ENCODE measurements around the gene REN. TPM values are rescaled to one million over a fixed set of nuclear protein-coding genes. Genes with fewer than 3 reads are reported as not detected.

REN gene
- total and polyA plus RNA-seq, 11 donors, result not detected

- intact Hi-C loops (cut with DNase I), result loop anchor here in 4 of 10 donors (5.0 to 10.0 kb wide), 3 partner anchors 43 to 350 kb away; partner anchors contain the start of gene SNRPE (in 3 of the 4)
- H3K27me3 ChIP-seq, result peaks cover 0 to 28% (median 0%) of the 10 kb centered on the region in 9 donors
- no peak overlapping the region for H3K27ac ChIP-seq
- no peak for TF ChIP-seq CTCF (IDR thresholded peaks at IDR 0.05)
- no peak for TF ChIP-seq POLR2A (IDR thresholded peaks at IDR 0.05)
- DNase-seq (no peak), ATAC-seq (no peak)
- H3K4me1 ChIP-seq, result peaks cover 0 to 4% (median 0%) of the 10 kb centered on the region in 12 donors
- 90 to 94% (median 93%) methylated on average over 2 of the region's 2 CpGs for WGBS, 4 donors
- no peaks in the 10 kb centered on the region for H3K36me3 ChIP-seq
- H3K9me3 ChIP-seq, result no peaks in the 10 kb centered on the region
- H3K4me3 ChIP-seq, result no peak overlapping the region
Measured at GRCh38 chr1:204204944-204205343, 38.8 kb upstream of the REN start.

GRCh38 chr1:204203206-204203767 lies 37.1 kb upstream of the REN start:
- WGBS, 4 donors, result 77 to 88% (median 86%) methylated on average over 5 of the region's 5 CpGs
- peaks cover 0 to 28% (median 0%) of the 10 kb centered on the region in 9 donors for H3K27me3 ChIP-seq
- intact Hi-C loops (cut with DNase I), result loop anchor here in 2 of 10 donors (2.0 to 10.0 kb wide), 2 partner anchors 40 to 348 kb away; no protein-coding TSS in a partner anchor
- H3K36me3 ChIP-seq, result no peaks in the 10 kb centered on the region
- ATAC-seq (no peak), DNase-seq (no peak)
- TF ChIP-seq CTCF (IDR thresholded peaks at IDR 0.05) (no peak), POLR2A (IDR thresholded peaks at IDR 0.05) (no peak)
- H3K4me3 ChIP-seq, result no peak overlapping the region
- H3K9me3 ChIP-seq, result no peaks in the 10 kb centered on the region
- H3K27ac ChIP-seq, result no peak overlapping the region
- H3K4me1 ChIP-seq, result peaks cover 0 to 19% (median 0%) of the 10 kb centered on the region in 12 donors

- TF ChIP-seq CTCF (IDR thresholded peaks at IDR 0.05) (no peak), POLR2A (IDR thresholded peaks at IDR 0.05) (no peak)
- intact Hi-C loops (cut with DNase I), result loop anchor here in 2 of 10 donors (2.0 to 10.0 kb wide), 2 partner anchors 40 to 348 kb away; no protein-coding TSS in a partner anchor
- H3K4me3 ChIP-seq, result no peak overlapping the region
- H3K4me1 ChIP-seq, result peaks cover 0 to 20% (median 0%) of the 10 kb centered on the region in 12 donors
- 88 to 91% (median 89%) methylated on average over 4 of the region's 4 CpGs for WGBS, 4 donors
- H3K36me3 ChIP-seq, result no peaks in the 10 kb centered on the region
- no peak overlapping the region for H3K27ac ChIP-seq
- DNase-seq (no peak), ATAC-seq (no peak)
- H3K9me3 ChIP-seq, result no peaks in the 10 kb centered on the region
- peaks cover 0 to 27% (median 0%) of the 10 kb centered on the region in 9 donors for H3K27me3 ChIP-seq
Measured at GRCh38 chr1:204202481-204202880, 36.3 kb upstream of the REN start.

- no peak overlapping the region for H3K27ac ChIP-seq
- TF ChIP-seq POLR2A (IDR thresholded peaks at IDR 0.05), result no peak
- no peak for TF ChIP-seq CTCF (IDR thresholded peaks at IDR 0.05)
- peaks cover 0 to 18% (median 0%) of the 10 kb centered on the region in 12 donors for H3K4me1 ChIP-seq
- WGBS, 4 donors, result 75 to 85% (median 77%) methylated on average over 11 to 12 of the region's 12 CpGs
- no peaks in the 10 kb centered on the region for H3K9me3 ChIP-seq
- H3K4me3 ChIP-seq, result no peak overlapping the region
- no peaks in the 10 kb centered on the region for H3K36me3 ChIP-seq
- no peak for ATAC-seq
- intact Hi-C loops (cut with DNase I), result loop anchor here in 2 of 10 donors (2.0 to 10.0 kb wide), 2 partner anchors 39 to 347 kb away; no protein-coding TSS in a partner anchor
- H3K27me3 ChIP-seq, result peaks cover 0 to 18% (median 0%) of the 10 kb centered on the region in 9 donors
- DNase-seq, result no peak
Measured at GRCh38 chr1:204201348-204202040, 35.4 kb upstream of the REN start.

Data from heart left ventricle (tissue), 16 donors.